SH-SY5Y (cell line): ENCODE data around the gene IFNG.

Experiments used
- GATA2 ChIP-seq: IDR thresholded peaks from 2 replicates; pipeline ENCODE4 v1.6.1; 2011; ENCODE audit warnings: mild to moderate bottlenecking, low read depth, low read length
- GATA3 ChIP-seq: IDR thresholded peaks from 2 replicates; pipeline ENCODE4 v1.6.1; 2011; ENCODE audit warnings: low read depth, mild to moderate bottlenecking, low read length, moderate library complexity

DNA sequence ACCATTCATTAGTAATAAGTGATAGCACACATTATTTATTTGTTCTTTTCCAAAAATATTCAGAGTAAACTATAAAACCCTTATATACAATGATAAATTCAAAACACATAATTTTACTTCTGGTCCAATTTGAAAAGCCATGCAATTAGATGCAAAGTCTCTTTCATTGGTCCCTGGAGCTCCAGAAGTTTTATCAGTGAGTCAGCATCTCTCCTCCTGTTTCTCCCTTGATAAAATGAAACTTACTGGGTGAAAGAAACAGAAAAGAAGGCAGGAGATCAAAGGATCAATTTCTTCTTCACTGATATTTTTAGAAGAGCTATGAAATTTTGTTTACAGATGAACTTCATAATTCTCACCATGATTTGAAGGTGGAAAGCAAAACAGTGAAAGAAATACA lies 47.5 kb downstream of the IFNG start:
- TF ChIP-seq GATA2 (no peak), GATA3 (no peak)
